Choroid plexus epithelial cell (primary cell): ENCODE data around the gene IL17F.
"Not testable (repeated sequence)": the region's sequence is repeated elsewhere in the genome, so short reads cannot be mapped to it uniquely, and the experiment has no call there.

Experiments
- DNase-seq: peaks from one replicate; pipeline ENCODE4 v3.0.0-alpha.2; 2010; ENCODE audit warnings: low read depth
- H3K4me3 ChIP-seq: 2 replicates; pipeline ENCODE4 v1.5.1; 2011; ENCODE audit warnings: low read depth, mild to moderate bottlenecking, control low read depth, low read length, moderate library complexity
- TF ChIP-seq, protein P1 (sequence below): conservative IDR thresholded peaks from 2 replicates; pipeline ENCODE4 v1.5.1; 2011; ENCODE audit warnings: low read depth, mild to moderate bottlenecking, control low read depth, inconsistent platforms, low read length, moderate library complexity

The IL17F gene

DNA sequence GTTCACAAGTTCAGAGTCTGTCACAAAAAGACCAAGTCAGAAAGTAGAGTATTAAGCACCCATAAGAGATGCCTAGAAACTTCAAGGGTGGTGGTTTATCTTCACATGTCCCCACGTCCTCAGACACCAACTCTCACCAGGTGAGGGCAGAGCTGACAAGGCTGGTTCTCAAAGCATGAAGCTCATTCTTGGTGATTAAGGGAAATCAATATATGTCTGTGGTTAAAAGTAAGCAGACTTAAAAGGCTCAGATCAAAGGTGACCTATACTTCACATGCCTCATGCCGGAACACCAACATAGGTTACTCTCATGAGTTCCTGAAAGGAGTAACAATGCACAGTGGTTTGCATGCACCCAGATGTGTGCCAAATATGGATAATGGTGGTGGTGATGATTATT, 31.2 kb downstream of the IL17F start:
- no peak overlapping the region for H3K4me3 ChIP-seq

DNA sequence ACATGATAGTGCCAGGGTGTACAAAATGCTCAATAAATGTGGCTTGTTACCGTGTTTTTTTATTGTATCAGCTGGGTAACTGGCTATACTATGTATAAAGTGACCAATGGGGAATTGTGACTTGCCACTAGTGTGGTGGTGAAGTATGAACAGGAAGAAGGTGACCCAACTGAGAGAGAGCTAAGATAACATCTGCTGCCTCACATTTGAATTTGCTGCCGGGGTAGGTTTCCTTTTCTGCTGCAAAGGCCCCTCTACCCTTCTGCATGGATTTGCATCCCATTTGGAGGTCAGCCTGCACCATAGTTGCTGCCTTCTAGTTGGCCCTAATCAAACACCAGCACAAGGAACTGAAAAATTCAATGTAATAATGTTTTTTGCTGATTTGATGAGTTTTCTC, 34.1 kb downstream of the IL17F start:
- no peak for DNase-seq
- no peak overlapping the region for H3K4me3 ChIP-seq
- TF ChIP-seq, protein P1, sequence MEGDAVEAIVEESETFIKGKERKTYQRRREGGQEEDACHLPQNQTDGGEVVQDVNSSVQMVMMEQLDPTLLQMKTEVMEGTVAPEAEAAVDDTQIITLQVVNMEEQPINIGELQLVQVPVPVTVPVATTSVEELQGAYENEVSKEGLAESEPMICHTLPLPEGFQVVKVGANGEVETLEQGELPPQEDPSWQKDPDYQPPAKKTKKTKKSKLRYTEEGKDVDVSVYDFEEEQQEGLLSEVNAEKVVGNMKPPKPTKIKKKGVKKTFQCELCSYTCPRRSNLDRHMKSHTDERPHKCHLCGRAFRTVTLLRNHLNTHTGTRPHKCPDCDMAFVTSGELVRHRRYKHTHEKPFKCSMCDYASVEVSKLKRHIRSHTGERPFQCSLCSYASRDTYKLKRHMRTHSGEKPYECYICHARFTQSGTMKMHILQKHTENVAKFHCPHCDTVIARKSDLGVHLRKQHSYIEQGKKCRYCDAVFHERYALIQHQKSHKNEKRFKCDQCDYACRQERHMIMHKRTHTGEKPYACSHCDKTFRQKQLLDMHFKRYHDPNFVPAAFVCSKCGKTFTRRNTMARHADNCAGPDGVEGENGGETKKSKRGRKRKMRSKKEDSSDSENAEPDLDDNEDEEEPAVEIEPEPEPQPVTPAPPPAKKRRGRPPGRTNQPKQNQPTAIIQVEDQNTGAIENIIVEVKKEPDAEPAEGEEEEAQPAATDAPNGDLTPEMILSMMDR = no peak

More for the DNA sequence above, 31.2 kb downstream of the IL17F start:
- no peak for DNase-seq
- TF ChIP-seq, protein P1 = no peak

DNA sequence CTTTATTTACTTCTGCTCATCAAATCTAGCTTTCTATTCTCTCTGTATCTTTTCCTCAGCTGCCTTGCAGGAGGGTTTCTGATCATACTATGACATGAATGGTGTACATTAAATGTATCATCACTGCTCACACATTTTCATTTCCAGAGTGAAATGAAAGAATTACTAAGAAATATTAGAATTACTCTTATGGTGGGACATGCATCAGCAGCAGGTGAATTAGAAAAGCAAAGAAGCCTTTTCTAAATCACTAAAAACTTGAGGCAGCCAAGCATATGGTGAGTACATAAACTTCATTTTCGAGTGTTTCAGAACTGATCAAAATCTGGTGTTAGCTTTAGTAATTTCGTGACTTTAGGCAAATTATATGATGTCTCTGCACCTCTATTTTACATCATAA, 34.5 kb downstream of the IL17F start:
- H3K4me3 ChIP-seq = no peak overlapping the region
- no peak for DNase-seq
- TF ChIP-seq, protein P1 = no peak

DNA sequence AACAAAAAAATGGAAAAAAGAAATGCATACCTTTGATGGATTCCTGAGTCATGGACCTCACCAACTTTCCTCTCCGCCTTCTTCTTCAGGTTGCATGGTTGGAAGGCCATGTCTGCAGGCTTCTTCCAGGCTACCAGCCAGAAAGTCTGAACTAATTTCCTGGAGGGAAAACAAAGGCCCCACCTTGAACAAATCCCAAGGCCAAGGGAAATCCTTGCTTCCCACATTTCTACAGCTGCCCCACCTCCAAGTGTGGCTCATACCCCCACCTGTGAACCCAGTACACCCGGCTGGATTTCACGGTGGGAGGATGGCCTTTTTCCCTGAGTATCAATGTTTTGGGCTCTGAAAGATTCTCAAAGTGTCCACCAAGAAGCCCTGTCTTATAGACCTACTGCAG, 35.7 kb downstream of the IL17F start:
- TF ChIP-seq, protein P1 = no peak
- no peak for DNase-seq
- H3K4me3 ChIP-seq = no peak overlapping the region

- no peak for DNase-seq
- TF ChIP-seq, protein P1 = no peak
- H3K4me3 ChIP-seq = no peak overlapping the region
Measured at GRCh38 chr6:52207066-52207465, 37.2 kb downstream of the IL17F start.

DNA sequence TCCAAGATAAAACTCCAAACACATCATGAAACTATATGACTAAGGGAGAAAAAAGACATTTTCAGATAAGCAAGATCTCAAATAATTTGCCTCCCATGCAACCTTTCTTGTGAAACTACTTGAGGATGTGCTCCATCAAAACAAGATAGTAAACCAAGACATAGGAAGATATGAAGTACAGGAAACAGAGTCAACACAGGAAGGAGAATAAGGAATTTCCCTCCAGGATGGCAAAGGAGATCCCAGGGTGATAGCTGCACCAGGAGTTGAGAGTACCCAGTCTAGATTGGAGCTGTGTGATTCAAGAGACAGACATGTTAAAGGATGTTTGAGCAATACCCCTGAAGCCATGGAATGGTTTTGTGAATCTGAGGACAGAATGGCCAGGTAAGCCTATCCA, 42.8 kb downstream of the IL17F start:
- TF ChIP-seq, protein P1 = no peak
- no peak for DNase-seq
- H3K4me3 ChIP-seq = no peak overlapping the region

DNA sequence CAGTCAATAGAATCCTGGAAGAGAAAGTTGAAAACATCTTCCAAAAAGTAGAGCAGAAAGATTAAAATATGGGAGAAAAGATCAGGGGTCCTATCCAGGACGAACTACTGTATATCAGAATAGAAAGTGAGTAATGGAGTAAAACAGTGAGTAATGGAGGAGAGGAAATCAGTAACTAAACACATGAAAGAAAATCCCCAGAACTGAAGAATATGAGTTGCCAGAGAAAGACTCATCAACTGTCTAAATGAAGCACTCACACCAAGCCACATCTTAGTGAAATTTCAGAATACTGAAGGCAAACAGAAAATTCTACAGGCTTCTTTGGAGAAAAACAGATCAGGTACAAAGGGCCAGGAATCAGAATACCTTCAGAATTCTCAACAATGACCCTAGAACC, 43.3 kb downstream of the IL17F start:
- TF ChIP-seq, protein P1 = no peak
- no peak overlapping the region for H3K4me3 ChIP-seq
- no peak for DNase-seq

- not testable (repeated sequence) for DNase-seq, H3K4me3 ChIP-seq
Measured at GRCh38 chr6:52200088-52200487, 44.2 kb downstream of the IL17F start.
